Mesothelial cell of epicardium (in vitro differentiated cells): Measurements from ENCODE around the gene PSORS1C1. TPM values are rescaled to one million over a fixed set of nuclear protein-coding genes. Genes with fewer than 3 reads are reported as not detected.

Experiments used
- DNase-seq, 2 experiments: peaks; one replicate each; pipeline ENCODE4 v3.0.0; 2021; ENCODE audit warnings: low spot score in 2 of 2; ENCODE audit not compliant: unreplicated experiment in 2 of 2
- H3K27ac Mint-ChIP-seq: 2 replicates; pipeline ENCODE4 v1.8.0; 2021; ENCODE audit warnings: mixed read lengths
- H3K27me3 Mint-ChIP-seq: 2 replicates; pipeline ENCODE4 v1.8.0; 2021; ENCODE audit warnings: low read depth, mixed read lengths
- H3K36me3 Mint-ChIP-seq: 2 replicates; pipeline ENCODE4 v1.8.0; 2021; ENCODE audit warnings: mixed read lengths
- H3K4me1 Mint-ChIP-seq: 2 replicates; pipeline ENCODE4 v1.8.0; 2021; ENCODE audit warnings: mixed read lengths
- H3K4me3 Mint-ChIP-seq: 2 replicates; pipeline ENCODE4 v1.8.0; 2021; ENCODE audit warnings: mild to moderate bottlenecking, moderate library complexity, mixed read lengths
- H3K9me3 Mint-ChIP-seq: 2 replicates; pipeline ENCODE4 v1.8.0; 2021; ENCODE audit warnings: mixed read lengths
- CTCF ChIP-seq: fragments of 200-600 bp; sonication (generic); IDR thresholded peaks from one replicate; pipeline ENCODE4 v1.5.0; 2021; ENCODE audit warnings: antibody characterized with exemption; ENCODE audit not compliant: unreplicated experiment
- total RNA-seq: library from RNA; stranded (reverse); gene quantifications from 3 replicates; pipeline ENCODE4 v1.2.1, GENCODE V29; 2021

The PSORS1C1 gene
- total RNA-seq, 1 donor from 2014 or later, result 1.1 TPM

GRCh38 chr6:31083742-31084354 lies 30.8 kb upstream of the PSORS1C1 start:
- no peak overlapping the region for H3K4me3 Mint-ChIP-seq
- no peak for DNase-seq
- peaks cover 15% of the 10 kb centered on the region for H3K4me1 Mint-ChIP-seq
- peak overlapping the region; percentile 64 for H3K27ac Mint-ChIP-seq
- no peaks in the 10 kb centered on the region for H3K36me3 Mint-ChIP-seq
- H3K9me3 Mint-ChIP-seq, result no peaks in the 10 kb centered on the region
- no peaks in the 10 kb centered on the region for H3K27me3 Mint-ChIP-seq
- TF ChIP-seq CTCF, result peak; percentile 27

GRCh38 chr6:31086788-31087440 lies 27.7 kb upstream of the PSORS1C1 start:
- TF ChIP-seq CTCF, result no peak
- DNase-seq, result no peak
- no peak overlapping the region for H3K27ac Mint-ChIP-seq
- no peaks in the 10 kb centered on the region for H3K9me3 Mint-ChIP-seq
- peaks cover 9% of the 10 kb centered on the region for H3K4me1 Mint-ChIP-seq
- H3K27me3 Mint-ChIP-seq, result no peaks in the 10 kb centered on the region
- H3K4me3 Mint-ChIP-seq, result no peak overlapping the region
- no peaks in the 10 kb centered on the region for H3K36me3 Mint-ChIP-seq

GRCh38 chr6:31087494-31088089 lies 27.0 kb upstream of the PSORS1C1 start:
- no peak overlapping the region for H3K4me3 Mint-ChIP-seq

GRCh38 chr6:31090275-31090972 lies 24.2 kb upstream of the PSORS1C1 start:
- Mint-ChIP-seq H3K27me3 (no peaks in the 10 kb centered on the region), H3K36me3 (no peaks in the 10 kb centered on the region), H3K27ac (no peak overlapping the region), H3K4me1 (peaks cover 9% of the 10 kb centered on the region), H3K9me3 (no peaks in the 10 kb centered on the region), H3K4me3 (no peak overlapping the region)
- no peak for DNase-seq
- TF ChIP-seq CTCF, result no peak

More at GRCh38 chr6:31087494-31088089, 27.0 kb upstream of the PSORS1C1 start:
- Mint-ChIP-seq H3K27ac (peak overlapping the region; percentile 55), H3K4me1 (peaks cover 9% of the 10 kb centered on the region), H3K9me3 (no peaks in the 10 kb centered on the region), H3K27me3 (no peaks in the 10 kb centered on the region), H3K36me3 (no peaks in the 10 kb centered on the region)
- peak; percentile 80 for TF ChIP-seq CTCF
- peak; percentile 73 to 86 for DNase-seq

- Mint-ChIP-seq H3K36me3 (no peaks in the 10 kb centered on the region), H3K9me3 (no peaks in the 10 kb centered on the region), H3K4me3 (no peak overlapping the region), H3K27ac (no peak overlapping the region), H3K27me3 (no peaks in the 10 kb centered on the region), H3K4me1 (peaks cover 9% of the 10 kb centered on the region)
- no peak for DNase-seq
- no peak for TF ChIP-seq CTCF
Observed at GRCh38 chr6:31090973-31091364, 23.6 kb upstream of the PSORS1C1 start.
